Activated CD8-positive, alpha-beta T cell treated with anti-CD3 and anti-CD28 coated beads for 36 hours (primary cell): ENCODE data around the gene OR14I1. TPM values are rescaled to one million over a fixed set of nuclear protein-coding genes. Genes with fewer than 3 reads are reported as not detected.

Source experiments
- ATAC-seq: fragments of 200-7000 bp; cut with Tn5 transposase; one replicate; pipeline ENCODE4 v1.10.0; 2021; ENCODE audit warnings: mild to moderate bottlenecking, moderate library complexity
- CTCF ChIA-PET: fragments of 350-600 bp; sonication (Branson Sonifier 250); formaldehyde crosslinking; loops from one replicate; lab custom pipeline; 2021; ENCODE audit warnings: antibody characterized with exemption; lab: Charles Lee
- POLR2A ChIA-PET: fragments of 350-600 bp; sonication (Branson Sonifier 250); formaldehyde crosslinking; loops from one replicate; lab custom pipeline; 2021; ENCODE audit warnings: antibody characterized with exemption; lab: Charles Lee
- DNase-seq: peaks from one replicate; pipeline ENCODE4 v3.0.0-alpha.2; 2020
- H3K27ac Mint-ChIP-seq: one replicate; pipeline ENCODE4 v1.8.0; 2021; ENCODE audit warnings: mild to moderate bottlenecking, mixed read lengths
- H3K27me3 Mint-ChIP-seq: one replicate; pipeline ENCODE4 v1.8.0; 2021; ENCODE audit warnings: mixed read lengths
- H3K36me3 Mint-ChIP-seq: one replicate; pipeline ENCODE4 v1.8.0; 2021; ENCODE audit warnings: low read depth, mixed read lengths
- H3K4me1 Mint-ChIP-seq: one replicate; pipeline ENCODE4 v1.8.0; 2021; ENCODE audit warnings: low read depth, mixed read lengths
- H3K4me3 Mint-ChIP-seq: one replicate; pipeline ENCODE4 v1.8.0; 2021; ENCODE audit warnings: mild to moderate bottlenecking, moderate library complexity, mixed read lengths
- H3K9me3 Mint-ChIP-seq: one replicate; pipeline ENCODE4 v1.8.0; 2021; ENCODE audit warnings: mixed read lengths
- CTCF ChIP-seq: fragments of 200-600 bp; IDR thresholded peaks from one replicate; pipeline ENCODE4 v1.8.0; 2022; ENCODE audit warnings: antibody characterized with exemption, mild to moderate bottlenecking
- intact Hi-C: fragments of 100-400 bp; cut with micrococcal nuclease; formaldehyde crosslinking; loops from one replicate; pipeline ENCODE4 v1.10.0; 2022
- total RNA-seq, 2 experiments: library from RNA; stranded (reverse); gene quantifications; one replicate each; pipeline ENCODE4 v1.2.3, GENCODE V29; 2021

Gene OR14I1
- total RNA-seq, result not detected

GRCh38 chr1:248702714-248703113 lies at the start of gene OR14I1:
Gene OR14I1 (minus strand): TSS chr1:248702766.
- no peak for TF ChIP-seq CTCF
- ChIA-PET CTCF (no interaction called here), POLR2A (no interaction called here)
- Mint-ChIP-seq H3K27me3 (peaks cover 4% of the 10 kb centered on the region), H3K4me1 (no peaks in the 10 kb centered on the region), H3K27ac (no peak within 1 kb of the TSS), H3K4me3 (no peak within 1 kb of the TSS), H3K9me3 (no peaks in the 10 kb centered on the region), H3K36me3 (no peaks in the 10 kb centered on the region)
- ATAC-seq (no peak), DNase-seq (no peak)
- intact Hi-C loops, result no loop called here

DNA sequence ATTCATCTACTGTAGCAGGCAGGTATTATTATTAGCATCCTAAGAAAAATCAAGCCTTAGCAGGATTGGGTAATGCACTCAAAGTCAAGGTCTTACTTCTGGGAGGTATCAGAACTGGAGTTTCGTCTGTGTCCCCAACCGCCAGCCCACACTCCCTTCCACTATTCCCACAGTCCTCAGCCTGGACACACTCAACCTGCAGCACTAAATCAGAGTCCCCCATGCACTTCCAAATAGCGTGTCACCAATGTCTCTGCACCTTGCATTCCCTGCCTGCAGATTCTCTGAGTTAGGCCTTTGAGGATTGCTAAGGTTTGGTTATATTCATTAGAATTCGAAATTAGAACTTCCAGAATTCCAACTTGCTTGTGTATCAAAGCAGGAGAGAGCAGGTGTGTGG lies 49.1 kb upstream of the OR14I1 start:
- Mint-ChIP-seq H3K4me1 (peaks cover 11% of the 10 kb centered on the region), H3K4me3 (no peak overlapping the region), H3K27me3 (no peaks in the 10 kb centered on the region), H3K27ac (no peak overlapping the region), H3K9me3 (no peaks in the 10 kb centered on the region), H3K36me3 (no peaks in the 10 kb centered on the region)
- DNase-seq, result no peak
- CTCF ChIA-PET, result interaction anchor here (1.8 kb wide), 1 partner anchor 55 kb away, joined by 6 read pairs; no protein-coding TSS in a partner anchor
- ATAC-seq, result peak; percentile 31
- POLR2A ChIA-PET, result interaction anchor here (0.6 kb wide), 1 partner anchor 67 kb away, joined by 3 read pairs; no protein-coding TSS in a partner anchor
- no peak for TF ChIP-seq CTCF
- intact Hi-C loops, result no loop called here

DNA sequence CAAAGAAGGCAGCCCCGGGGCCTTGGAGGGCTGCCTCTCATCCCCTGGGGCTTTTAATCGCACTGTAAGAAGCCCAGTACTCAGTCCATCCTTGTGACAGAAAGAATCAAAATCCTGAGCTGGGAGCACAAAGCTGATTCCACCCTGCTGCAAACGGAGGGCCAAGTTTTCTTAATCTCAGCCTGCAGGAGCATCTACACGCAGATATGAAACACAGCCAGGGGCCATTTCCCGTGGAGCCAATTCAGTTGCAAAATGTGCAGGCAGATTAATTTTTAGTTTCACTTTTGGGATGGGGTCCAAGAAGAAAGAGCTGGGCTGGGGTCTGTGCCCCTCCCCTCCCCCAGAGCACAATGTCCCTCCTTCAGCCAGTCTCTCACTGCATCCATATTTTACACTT lies 48.6 kb upstream of the OR14I1 start:
- TF ChIP-seq CTCF, result no peak
- ATAC-seq (peak; percentile 19), DNase-seq (no peak)
- Mint-ChIP-seq H3K4me3 (no peak overlapping the region), H3K4me1 (peaks cover 11% of the 10 kb centered on the region), H3K27ac (no peak overlapping the region), H3K36me3 (no peaks in the 10 kb centered on the region), H3K9me3 (no peaks in the 10 kb centered on the region), H3K27me3 (peaks cover 2% of the 10 kb centered on the region)
- CTCF ChIA-PET, result interaction anchor here (1.8 kb wide), 1 partner anchor 55 kb away, joined by 6 read pairs; no protein-coding TSS in a partner anchor
- POLR2A ChIA-PET, result no interaction called here
- intact Hi-C loops, result no loop called here

GRCh38 chr1:248750496-248750895 lies 47.9 kb upstream of the OR14I1 start:
- Mint-ChIP-seq H3K27me3 (peaks cover 2% of the 10 kb centered on the region), H3K9me3 (no peaks in the 10 kb centered on the region), H3K4me1 (peaks cover 11% of the 10 kb centered on the region), H3K27ac (no peak overlapping the region), H3K4me3 (no peak overlapping the region), H3K36me3 (no peaks in the 10 kb centered on the region)
- ChIA-PET POLR2A (interaction anchor here (0.6 to 0.8 kb wide), 2 partner anchors 10 to 27 kb away, joined by 3 to 4 read pairs; no protein-coding TSS in a partner anchor), CTCF (interaction anchor here (1.8 kb wide), 1 partner anchor 56 kb away, joined by 6 read pairs; no protein-coding TSS in a partner anchor)
- DNase-seq, result no peak
- intact Hi-C loops, result no loop called here
- TF ChIP-seq CTCF, result no peak
- ATAC-seq, result no peak

GRCh38 chr1:248748211-248748610 lies 45.6 kb upstream of the OR14I1 start:
- Mint-ChIP-seq H3K36me3 (no peaks in the 10 kb centered on the region), H3K27ac (no peak overlapping the region), H3K27me3 (peaks cover 2% of the 10 kb centered on the region), H3K4me3 (no peak overlapping the region), H3K9me3 (no peaks in the 10 kb centered on the region), H3K4me1 (peaks cover 11% of the 10 kb centered on the region)
- DNase-seq, result no peak
- ChIA-PET POLR2A (no interaction called here), CTCF (no interaction called here)
- intact Hi-C loops, result no loop called here
- ATAC-seq, result no peak
- TF ChIP-seq CTCF, result no peak
